ENCODE measurements around the gene OPCML.

Gene OPCML

GRCh38 chr11:132551016-132551415 is 981.3 kb downstream of the OPCML start:
- no peak overlapping the region for H3K4me3 ChIP-seq (replicated peaks; ENCODE audit: low read depth, low read length)
- no peak for TF ChIP-seq CTCF (IDR thresholded peaks at IDR 0.05; ENCODE audit: low read length, missing control alignments)
- DNase-seq (ENCODE audit: low read depth), result no peak

- no peak for DNase-seq (ENCODE audit: low read depth)
- H3K4me3 ChIP-seq (replicated peaks; ENCODE audit: low read depth, low read length), result no peak overlapping the region
- no peak for TF ChIP-seq CTCF (IDR thresholded peaks at IDR 0.05; ENCODE audit: low read length, missing control alignments)
Measured at GRCh38 chr11:132549561-132549960, 982.7 kb downstream of the OPCML start.

DNA sequence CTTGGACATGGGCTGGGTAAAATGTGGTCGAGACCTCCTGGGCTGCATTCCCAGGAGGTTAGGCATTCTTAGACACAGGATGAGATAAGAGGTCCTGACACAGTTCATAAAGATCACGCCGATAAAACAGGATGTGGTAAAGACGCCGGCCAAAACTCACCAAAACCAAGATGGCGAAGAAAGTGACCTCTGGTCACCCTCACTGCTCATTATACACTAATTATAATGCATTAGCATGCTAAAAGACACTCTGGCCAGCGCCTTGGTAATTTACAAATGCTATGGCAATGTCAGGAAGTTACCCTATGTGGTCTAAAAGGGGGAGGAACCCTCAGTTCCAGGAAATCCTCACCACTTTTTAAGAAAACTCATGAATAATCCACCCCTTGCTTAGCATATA is 983.3 kb downstream of the OPCML start:
- no peak for TF ChIP-seq CTCF (IDR thresholded peaks at IDR 0.05; ENCODE audit: low read length, missing control alignments)
- no peak overlapping the region for H3K4me3 ChIP-seq (replicated peaks; ENCODE audit: low read depth, low read length)
- DNase-seq (ENCODE audit: low read depth), result no peak

DNA sequence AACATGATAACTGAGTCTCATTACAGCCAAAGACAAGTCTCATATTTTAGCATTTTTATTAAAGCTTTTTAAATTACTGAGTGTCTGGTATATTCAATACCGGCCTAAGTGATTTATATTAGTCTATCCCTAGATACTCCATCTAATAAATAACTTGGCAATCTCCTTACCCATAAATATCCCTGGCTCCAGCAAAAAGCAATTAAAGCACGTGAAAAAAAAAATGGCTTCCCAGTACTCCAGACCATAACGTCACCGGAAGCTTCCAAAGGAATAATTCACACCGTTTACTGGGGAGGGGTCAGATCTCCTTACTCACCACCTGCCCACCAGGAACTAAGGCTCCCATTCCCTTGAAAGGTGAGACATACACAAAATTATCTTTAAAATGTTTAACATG is 988.3 kb downstream of the OPCML start:
- H3K4me3 ChIP-seq (replicated peaks; ENCODE audit: low read depth, low read length), result no peak overlapping the region
- no peak for TF ChIP-seq CTCF (IDR thresholded peaks at IDR 0.05; ENCODE audit: low read length, missing control alignments)
- no peak for DNase-seq (ENCODE audit: low read depth)

- DNase-seq (ENCODE audit: low read depth), result no peak
- H3K4me3 ChIP-seq (replicated peaks; ENCODE audit: low read depth, low read length), result no peak overlapping the region
- TF ChIP-seq CTCF (IDR thresholded peaks at IDR 0.05; ENCODE audit: low read length, missing control alignments), result no peak
Measured at GRCh38 chr11:132541794-132542193, 990.5 kb downstream of the OPCML start.

- TF ChIP-seq CTCF (IDR thresholded peaks at IDR 0.05; ENCODE audit: low read length, missing control alignments), result no peak
- no peak overlapping the region for H3K4me3 ChIP-seq (replicated peaks; ENCODE audit: low read depth, low read length)
- no peak for DNase-seq (ENCODE audit: low read depth)
Measured at GRCh38 chr11:132540581-132540980, 991.7 kb downstream of the OPCML start.

GRCh38 chr11:132539590-132540368 is 992.5 kb downstream of the OPCML start:
- H3K4me3 ChIP-seq (replicated peaks; ENCODE audit: low read depth, low read length), result no peak overlapping the region
- no peak for TF ChIP-seq CTCF (IDR thresholded peaks at IDR 0.05; ENCODE audit: low read length, missing control alignments)
- DNase-seq (ENCODE audit: low read depth), result no peak
